Neural progenitor cell (in vitro differentiated cells): Measurements from ENCODE around the gene CYSTM1.

Source experiments
- EZH2 ChIP-seq: fragments of 200-600 bp; sonication (generic); IDR thresholded peaks from 2 replicates; pipeline ENCODE4 v1.6.1; 2017; ENCODE audit warnings: antibody characterized with exemption, mild to moderate bottlenecking, moderate library complexity
- EZH2phosphoT487 ChIP-seq: fragments of 200-600 bp; sonication (generic); IDR thresholded peaks from 2 replicates; pipeline ENCODE4 v1.6.1; 2017; ENCODE audit warnings: antibody characterized with exemption
- TF ChIP-seq, protein P1 (sequence below): fragments of 200-600 bp; sonication (generic); IDR thresholded peaks from 2 replicates; pipeline ENCODE4 v1.5.1; 2017; ENCODE audit warnings: antibody characterized with exemption, mild to moderate bottlenecking

GRCh38 chr5:140174014-140174413 lies 974 bp upstream of the CYSTM1 start:
- TF ChIP-seq, protein P1, sequence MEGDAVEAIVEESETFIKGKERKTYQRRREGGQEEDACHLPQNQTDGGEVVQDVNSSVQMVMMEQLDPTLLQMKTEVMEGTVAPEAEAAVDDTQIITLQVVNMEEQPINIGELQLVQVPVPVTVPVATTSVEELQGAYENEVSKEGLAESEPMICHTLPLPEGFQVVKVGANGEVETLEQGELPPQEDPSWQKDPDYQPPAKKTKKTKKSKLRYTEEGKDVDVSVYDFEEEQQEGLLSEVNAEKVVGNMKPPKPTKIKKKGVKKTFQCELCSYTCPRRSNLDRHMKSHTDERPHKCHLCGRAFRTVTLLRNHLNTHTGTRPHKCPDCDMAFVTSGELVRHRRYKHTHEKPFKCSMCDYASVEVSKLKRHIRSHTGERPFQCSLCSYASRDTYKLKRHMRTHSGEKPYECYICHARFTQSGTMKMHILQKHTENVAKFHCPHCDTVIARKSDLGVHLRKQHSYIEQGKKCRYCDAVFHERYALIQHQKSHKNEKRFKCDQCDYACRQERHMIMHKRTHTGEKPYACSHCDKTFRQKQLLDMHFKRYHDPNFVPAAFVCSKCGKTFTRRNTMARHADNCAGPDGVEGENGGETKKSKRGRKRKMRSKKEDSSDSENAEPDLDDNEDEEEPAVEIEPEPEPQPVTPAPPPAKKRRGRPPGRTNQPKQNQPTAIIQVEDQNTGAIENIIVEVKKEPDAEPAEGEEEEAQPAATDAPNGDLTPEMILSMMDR, result no peak
- TF ChIP-seq EZH2, result no peak
- no peak for TF ChIP-seq EZH2phosphoT487
